GM23338 (cell line): Measurements from ENCODE around the gene ERO1B. TPM values are rescaled to one million over a fixed set of nuclear protein-coding genes. Genes with fewer than 3 reads are reported as not detected.

Experiments used
- ATAC-seq: fragments of 200-7000 bp; cut with Tn5 transposase; 3 replicates; pipeline ENCODE4 v1.9.1; 2020
- DNase-seq: peaks from one replicate; pipeline ENCODE4 v3.0.0-alpha.2; 2015; ENCODE audit warnings: low spot score
- H2AFZ ChIP-seq: fragments of 200-600 bp; sonication (generic); 2 replicates; pipeline ENCODE4 v1.8.0; 2016; ENCODE audit warnings: antibody characterized with exemption, mild to moderate bottlenecking, moderate library complexity
- H3F3A ChIP-seq: fragments of 200-600 bp; sonication (generic); replicated peaks from 2 replicates; pipeline ENCODE4 v1.8.0; 2017; ENCODE audit warnings: antibody characterized with exemption, mixed run types, low read depth
- H3K27ac ChIP-seq: fragments of 200-600 bp; sonication (generic); 2 replicates; pipeline ENCODE4 v1.6.1; 2016; ENCODE audit warnings: low read depth
- H3K27me3 ChIP-seq: fragments of 200-600 bp; sonication (generic); 2 replicates; pipeline ENCODE4 v1.8.0; 2016; ENCODE audit warnings: mild to moderate bottlenecking, mixed run types, moderate library complexity; ENCODE audit not compliant: insufficient read depth
- H3K36me3 ChIP-seq: fragments of 200-600 bp; sonication (generic); 2 replicates; pipeline ENCODE4 v1.8.0; 2016; ENCODE audit warnings: mild to moderate bottlenecking; ENCODE audit not compliant: insufficient read depth
- H3K4me1 ChIP-seq: fragments of 200-600 bp; sonication (generic); 2 replicates; pipeline ENCODE4 v1.8.0; 2016; ENCODE audit warnings: mild to moderate bottlenecking, moderate library complexity; ENCODE audit not compliant: insufficient read depth
- H3K4me2 ChIP-seq: fragments of 200-600 bp; sonication (generic); 2 replicates; pipeline ENCODE4 v1.7.1; 2017; ENCODE audit warnings: mixed run types
- H3K4me3 ChIP-seq: fragments of 200-600 bp; sonication (generic); 2 replicates; pipeline ENCODE4 v1.6.1; 2016; ENCODE audit warnings: mixed run types
- H3K79me2 ChIP-seq: fragments of 200-600 bp; sonication (generic); replicated peaks from 2 replicates; pipeline ENCODE4 v1.8.0; 2017; ENCODE audit warnings: mild to moderate bottlenecking; ENCODE audit not compliant: insufficient read depth
- H3K9me2 ChIP-seq: fragments of 200-600 bp; sonication (generic); 2 replicates; pipeline ENCODE4 v1.8.0; 2017; ENCODE audit not compliant: insufficient read depth
- H4K20me1 ChIP-seq: fragments of 200-600 bp; sonication (generic); replicated peaks from 2 replicates; pipeline ENCODE4 v1.8.0; 2017; ENCODE audit warnings: mild to moderate bottlenecking; ENCODE audit not compliant: insufficient read depth
- H3K27ac Mint-ChIP-seq: 2 replicates; pipeline ENCODE4 v1.8.0; 2020; ENCODE audit warnings: inconsistent platforms, mild to moderate bottlenecking, moderate library complexity, mixed read lengths
- H3K27me3 Mint-ChIP-seq: 3 replicates; pipeline ENCODE4 v1.8.0; 2022; ENCODE audit warnings: low read depth, mild to moderate bottlenecking, moderate library complexity, mixed read lengths, inconsistent platforms; ENCODE audit not compliant: insufficient read depth, poor library complexity
- H3K36me3 Mint-ChIP-seq: 3 replicates; pipeline ENCODE4 v1.8.0; 2021; ENCODE audit warnings: low read depth, mild to moderate bottlenecking, inconsistent platforms, moderate library complexity, mixed read lengths
- H3K4me1 Mint-ChIP-seq: 3 replicates; pipeline ENCODE4 v1.8.0; 2020; ENCODE audit warnings: mild to moderate bottlenecking, inconsistent platforms, mixed read lengths
- H3K4me3 Mint-ChIP-seq: 3 replicates; pipeline ENCODE4 v1.8.0; 2021; ENCODE audit warnings: moderate library complexity, mild to moderate bottlenecking, inconsistent platforms, mixed read lengths
- H3K9me3 Mint-ChIP-seq: 3 replicates; pipeline ENCODE4 v1.8.0; 2020; ENCODE audit warnings: moderate library complexity, mild to moderate bottlenecking, inconsistent platforms, mixed read lengths
- CREB1 ChIP-seq: fragments of 250-450 bp; sonication (Bioruptor Pico); IDR thresholded peaks from 2 replicates; pipeline ENCODE4 v1.5.0; 2020; ENCODE audit warnings: low read depth, mild to moderate bottlenecking, moderate library complexity
- CTCF ChIP-seq, 2 experiments: fragments of 200-600 bp in 1 of 2; sonication (generic) in 1 of 2; conservative IDR thresholded peaks; 2 replicates each; pipeline versions ENCODE4 v1.5.1 to v1.6.1; 2016 to 2017; ENCODE audit warnings: antibody characterized with exemption in 2 of 2, low read depth in 2 of 2, mild to moderate bottlenecking in 2 of 2, moderate library complexity in 1 of 2
- ETS1 ChIP-seq: IDR thresholded peaks from 2 replicates; pipeline ENCODE4 v1.6.1; 2016; ENCODE audit warnings: antibody characterized with exemption
- EZH2 ChIP-seq: fragments of 200-600 bp; sonication (generic); IDR thresholded peaks from one replicate; pipeline ENCODE4 v1.8.0; 2017; ENCODE audit warnings: antibody characterized with exemption, mild to moderate bottlenecking, low read depth; ENCODE audit not compliant: unreplicated experiment
- EZH2phosphoT487 ChIP-seq: fragments of 200-600 bp; sonication (generic); IDR thresholded peaks from one replicate; pipeline ENCODE4 v1.8.1; 2018; ENCODE audit warnings: antibody characterized with exemption; ENCODE audit not compliant: unreplicated experiment
- JUNB ChIP-seq: IDR thresholded peaks from one replicate; pipeline ENCODE4 v1.6.1; 2016; ENCODE audit warnings: antibody characterized with exemption; ENCODE audit not compliant: unreplicated experiment
- NANOG ChIP-seq: IDR thresholded peaks from 2 replicates; pipeline ENCODE4 v1.6.1; 2016; ENCODE audit warnings: antibody characterized with exemption, borderline replicate concordance
- POLR2AphosphoS5 ChIP-seq: IDR thresholded peaks from 2 replicates; pipeline ENCODE4 v1.6.1; 2016; ENCODE audit warnings: antibody characterized with exemption, low read depth
- REST ChIP-seq: IDR thresholded peaks from one replicate; pipeline ENCODE4 v1.6.1; 2018; ENCODE audit warnings: antibody characterized with exemption; ENCODE audit not compliant: unreplicated experiment
- STAT1 ChIP-seq: IDR thresholded peaks from one replicate; pipeline ENCODE4 v1.6.1; 2016; ENCODE audit warnings: antibody characterized with exemption; ENCODE audit not compliant: unreplicated experiment
- ZNF114 ChIP-seq: fragments of 250-450 bp; sonication (Bioruptor Pico); IDR thresholded peaks from 2 replicates; pipeline ENCODE4 v1.5.0; 2020; ENCODE audit warnings: mild to moderate bottlenecking, moderate library complexity
- ZNF331 ChIP-seq: fragments of 250-450 bp; sonication (Bioruptor Pico); IDR thresholded peaks from 2 replicates; pipeline ENCODE4 v1.5.0; 2020; ENCODE audit warnings: low read depth, mild to moderate bottlenecking, moderate library complexity
- ZNF462 ChIP-seq: fragments of 250-450 bp; sonication (Bioruptor Pico); IDR thresholded peaks from 2 replicates; pipeline ENCODE4 v1.5.0; 2020; ENCODE audit warnings: mild to moderate bottlenecking, moderate library complexity
- polyA plus RNA-seq: library from polyadenylated mRNA; unstranded; fragments of >200 nt; fragmentation: Nextera tagmentation; extraction: Ambion mirVana; gene quantifications from 2 replicates; pipeline ENCODE4 v1.2.1, GENCODE V29; 2016
- total RNA-seq: library from RNA; depleted of rRNA; stranded (reverse); fragments of >200 nt; shearing (Covaris generic); gene quantifications from 2 replicates; pipeline ENCODE4 v1.2.3, GENCODE V29; 2014

Gene ERO1B
- total and polyA plus RNA-seq, 2 experiments from 2014 or later = 2.4 to 3.6 TPM

- TF ChIP-seq ZNF331 (CRISPR knock-in tag) (no peak), CREB1 (CRISPR knock-in tag) (no peak), EZH2phosphoT487 (no peak), POLR2AphosphoS5 (no peak), ZNF114 (CRISPR knock-in tag) (no peak)
Measured at GRCh38 chr1:236204656-236205055, 77.1 kb downstream of the ERO1B start (continued).

- ATAC-seq = no peak
- H3K4me1 Mint-ChIP-seq = peaks cover 13% of the 10 kb centered on the region
- DNase-seq = no peak
- H3K27ac Mint-ChIP-seq = no peak overlapping the region
- no peaks in the 10 kb centered on the region for H3K9me2 ChIP-seq
- TF ChIP-seq CTCF (conservative IDR thresholded peaks at IDR 0.05; ENCODE audit: low read depth in 2 of 2) = no peak
- TF ChIP-seq ETS1 = no peak
- no peak for TF ChIP-seq REST
- no peak for TF ChIP-seq EZH2
- TF ChIP-seq ZNF331 (CRISPR knock-in tag) = no peak
- no peak for TF ChIP-seq EZH2phosphoT487
- TF ChIP-seq JUNB = no peak
- TF ChIP-seq CREB1 (CRISPR knock-in tag) = no peak
- TF ChIP-seq ZNF462 (CRISPR knock-in tag) = no peak
- no peak for TF ChIP-seq STAT1
- TF ChIP-seq POLR2AphosphoS5 = no peak
- TF ChIP-seq NANOG = no peak
- TF ChIP-seq ZNF114 (CRISPR knock-in tag) = no peak
- H3K79me2 ChIP-seq = no peaks in the 10 kb centered on the region
- H3K27me3 ChIP-seq = no peaks in the 10 kb centered on the region
- no peak overlapping the region for H3K4me3 ChIP-seq
- H3K27ac ChIP-seq = no peak overlapping the region
- no peak overlapping the region for H2AFZ ChIP-seq
- peaks cover 28% of the 10 kb centered on the region for H3K9me3 Mint-ChIP-seq
- no peaks in the 10 kb centered on the region for H3F3A ChIP-seq
- no peaks in the 10 kb centered on the region for H4K20me1 ChIP-seq
- no peak overlapping the region for H3K4me2 ChIP-seq
- no peaks in the 10 kb centered on the region for H3K27me3 Mint-ChIP-seq
- peaks cover 5% of the 10 kb centered on the region; the same call in 1 of the 2 replicates for H3K4me1 ChIP-seq
- H3K36me3 Mint-ChIP-seq = peaks cover 42% of the 10 kb centered on the region
- no peak overlapping the region for H3K4me3 Mint-ChIP-seq
- H3K36me3 ChIP-seq = no peaks in the 10 kb centered on the region; the same call in 1 of the 2 replicates
Measured at GRCh38 chr1:236204039-236204438, 77.7 kb downstream of the ERO1B start.
